Measurements from ENCODE around the gene GLI3.

The GLI3 gene

DNA sequence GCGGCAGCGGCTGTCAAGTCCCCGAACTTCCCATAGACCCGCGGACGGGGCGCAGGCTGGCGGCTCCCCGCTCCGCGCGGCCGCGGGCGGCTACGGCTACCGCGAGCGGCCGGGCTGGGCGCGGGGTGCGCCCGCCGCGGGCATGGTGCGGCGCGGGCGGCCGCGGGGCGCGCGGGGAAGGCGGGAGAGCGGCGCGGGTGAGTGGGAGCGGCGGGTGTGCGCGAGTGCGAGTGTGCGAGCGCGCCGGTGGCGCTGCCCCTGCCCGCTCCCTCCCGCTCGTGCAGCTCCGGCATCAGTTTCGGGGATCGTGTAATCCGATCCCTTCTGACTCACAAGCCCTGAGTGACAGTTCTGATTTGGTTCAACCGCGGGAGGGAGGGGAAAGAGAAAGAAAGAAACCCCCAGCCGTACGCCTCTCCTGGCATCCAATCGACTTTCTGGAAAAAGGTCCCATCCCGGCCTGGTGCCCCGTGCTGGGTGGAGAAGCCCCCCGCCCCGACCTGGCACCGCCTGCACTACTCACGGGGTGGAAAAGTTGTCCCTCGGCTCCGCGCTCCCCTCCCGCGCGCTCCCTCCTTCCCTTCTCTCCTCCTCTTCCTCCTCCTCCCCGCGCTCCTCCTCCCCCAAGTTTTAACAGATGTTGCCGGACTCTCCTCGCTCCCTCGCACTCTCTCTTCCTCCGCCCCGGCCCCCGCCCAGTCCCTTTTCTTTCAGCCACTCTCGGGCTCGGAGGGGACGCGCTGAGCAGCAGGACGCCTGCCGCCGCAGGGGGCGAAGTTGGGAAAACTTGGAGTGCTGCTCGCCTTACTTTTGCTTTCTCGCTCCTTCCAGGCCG lies at the start of gene GLI3:
Gene GLI3, minus strand, starts transcription at position 234 of the 835 bp plus-strand sequence. CDS start 13,956 bp downstream, outside the sequence.
- no peak for DNase-seq (ENCODE audit: low read depth in 3 of 3)

DNA sequence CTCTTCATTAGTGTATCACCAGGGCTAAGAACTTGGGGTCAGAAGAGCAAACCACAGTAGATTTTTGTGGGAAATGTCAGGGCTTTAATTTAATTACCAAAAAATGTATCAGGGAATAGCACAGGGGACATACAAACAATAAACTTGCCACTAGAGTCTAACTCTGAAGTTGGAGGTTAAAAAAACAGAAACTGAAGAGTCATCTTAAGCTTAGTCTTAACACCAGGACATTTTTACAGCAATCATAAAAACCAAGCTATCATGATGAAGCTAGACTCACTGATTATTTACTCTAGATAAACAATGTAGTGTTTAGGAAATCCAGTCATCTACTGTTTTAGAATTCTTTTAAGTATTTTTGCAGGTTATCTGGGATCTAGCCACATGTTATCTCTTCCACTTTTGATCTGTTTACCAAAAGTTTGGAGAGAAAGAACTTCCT lies 48.4 kb upstream of the GLI3 start:
- no peak for DNase-seq (ENCODE audit: low read depth in 3 of 3)

DNA sequence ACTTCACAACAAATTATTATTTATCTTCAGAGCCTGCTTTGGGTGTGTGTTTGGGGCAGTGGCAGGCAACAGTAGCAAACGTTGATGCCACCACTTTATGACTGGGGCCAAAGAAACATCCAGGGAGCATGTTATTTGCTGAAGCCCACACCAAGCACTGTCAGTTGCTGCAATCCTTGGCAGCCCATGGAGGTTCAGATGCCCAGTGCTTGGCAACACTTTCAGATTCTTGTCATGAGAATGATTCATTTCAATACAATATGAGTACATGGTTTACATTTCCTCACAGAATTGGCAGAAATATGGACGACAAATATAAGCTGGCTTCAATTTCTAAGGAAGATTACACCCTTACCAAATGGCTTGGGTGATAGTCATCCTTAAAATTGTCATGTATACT lies 46.5 kb upstream of the GLI3 start:
- no peak for DNase-seq (ENCODE audit: low read depth in 3 of 3)

DNA sequence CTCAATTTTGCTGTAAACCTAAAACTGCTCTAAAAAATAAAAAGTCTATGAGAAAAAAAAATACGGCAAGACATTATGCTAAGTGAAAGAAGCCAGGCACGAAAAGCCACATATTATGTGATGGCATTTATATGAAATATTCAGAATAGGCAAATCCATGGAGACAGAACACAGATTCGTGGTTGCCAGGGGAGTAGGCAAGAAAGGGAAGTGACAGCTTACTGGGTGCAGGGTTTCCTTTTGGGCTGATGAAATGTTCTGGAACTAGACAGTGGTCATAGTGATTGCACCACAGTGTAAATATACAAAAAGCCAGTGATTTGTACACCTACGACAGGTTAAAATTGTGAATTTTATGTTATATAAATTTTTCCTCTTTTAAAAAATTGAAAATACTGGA lies 41.3 kb upstream of the GLI3 start:
- DNase-seq (ENCODE audit: low read depth in 3 of 3) = no peak

DNA sequence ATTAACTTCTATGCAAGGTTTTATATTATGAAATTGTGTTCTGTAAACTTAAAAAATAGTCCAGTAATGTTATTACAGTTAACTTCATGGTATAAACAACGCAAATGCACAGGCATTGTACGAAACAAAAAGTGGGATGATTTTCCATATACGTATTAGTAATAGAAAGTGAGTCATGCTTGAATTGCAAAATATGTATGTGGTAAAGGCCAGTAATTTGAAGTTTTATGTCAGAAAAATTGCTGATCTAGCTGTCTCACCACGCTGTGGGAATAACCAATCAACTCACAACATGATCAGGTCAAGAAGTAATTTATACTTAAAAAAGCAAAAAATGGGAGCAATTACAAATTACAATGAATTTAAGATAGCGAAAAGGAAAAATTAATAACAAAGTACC lies 37.0 kb upstream of the GLI3 start:
- DNase-seq (ENCODE audit: low read depth in 3 of 3) = no peak

DNA sequence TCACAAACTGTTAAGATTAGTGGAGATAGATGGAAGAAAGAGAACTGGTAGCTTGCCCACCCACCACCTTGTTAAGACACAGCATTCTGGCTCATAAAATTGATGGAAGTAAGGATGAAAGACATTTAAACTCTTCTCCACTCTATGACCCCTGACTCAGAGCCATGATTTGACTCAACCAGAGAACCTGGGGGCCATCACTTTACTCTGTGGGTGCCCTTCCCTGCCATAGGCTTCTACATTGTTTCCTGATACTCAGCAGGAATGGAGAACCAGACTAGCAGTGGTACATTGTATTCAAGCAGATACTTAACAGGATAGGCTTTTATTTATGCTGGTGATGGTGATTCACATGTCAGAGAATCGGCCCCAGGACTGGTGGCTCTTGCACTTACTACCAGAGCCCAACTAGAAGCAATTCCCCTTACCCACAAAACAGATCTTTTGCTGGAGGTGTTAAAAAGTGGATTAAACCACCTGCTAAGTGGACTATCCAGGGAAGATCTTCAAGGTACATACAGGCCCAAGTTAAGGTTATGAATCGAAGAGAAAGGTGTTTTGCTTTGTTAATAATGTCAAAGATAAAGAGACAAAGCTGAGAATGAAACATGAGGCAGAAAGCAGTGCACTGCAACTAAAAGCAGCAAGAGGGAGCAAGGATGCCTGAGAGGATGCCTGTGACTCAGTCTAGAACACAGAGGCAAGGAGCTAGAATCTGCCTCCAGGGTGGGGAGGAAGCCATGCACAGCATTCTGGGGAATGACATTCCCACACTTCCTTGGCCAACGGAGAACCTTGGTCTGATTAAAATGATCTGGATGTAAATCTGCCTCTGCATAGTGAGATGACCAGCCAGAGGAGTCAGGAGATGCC lies 36.0 kb upstream of the GLI3 start:
- no peak for DNase-seq (ENCODE audit: low read depth in 3 of 3)

DNA sequence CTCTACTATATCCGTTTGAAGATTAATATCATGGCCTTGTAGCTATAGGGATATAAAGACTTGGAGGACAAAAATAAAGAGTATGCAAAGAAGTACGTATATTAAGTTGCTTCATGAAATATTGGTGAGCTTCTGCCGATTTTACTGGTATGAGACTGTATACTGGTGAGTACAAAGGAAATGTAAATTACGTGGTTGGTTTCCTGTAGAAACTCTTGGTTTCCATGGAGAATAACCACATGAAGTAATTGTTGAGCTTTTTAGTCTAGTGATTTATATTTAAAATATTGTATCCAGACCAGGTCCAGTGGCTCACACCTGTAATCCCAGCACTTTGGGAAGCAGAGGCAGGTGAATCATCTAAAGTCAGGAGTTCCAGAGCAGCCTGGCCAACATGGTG lies 32.2 kb upstream of the GLI3 start:
- DNase-seq (ENCODE audit: low read depth in 3 of 3) = no peak

DNA sequence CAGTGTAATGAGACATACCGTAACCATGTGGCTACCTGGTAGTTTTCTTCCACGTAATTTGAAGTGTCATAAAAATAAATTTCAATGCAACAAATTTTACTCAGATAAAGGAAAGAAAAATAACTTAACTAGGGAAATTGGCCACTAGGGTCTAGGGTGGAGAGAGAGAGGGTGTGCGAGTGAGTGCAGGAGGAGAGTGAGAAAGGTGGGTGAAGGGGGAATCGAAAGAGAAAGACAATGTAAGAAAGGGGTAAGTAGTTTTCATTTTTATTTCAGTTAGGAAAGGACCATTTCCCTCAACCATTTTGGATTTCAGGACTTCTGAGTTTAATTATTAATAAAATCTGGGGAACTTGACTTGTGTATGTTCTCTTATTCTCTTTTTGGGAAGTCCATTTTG lies 27.7 kb upstream of the GLI3 start:
- no peak for DNase-seq (ENCODE audit: low read depth in 3 of 3)

DNA sequence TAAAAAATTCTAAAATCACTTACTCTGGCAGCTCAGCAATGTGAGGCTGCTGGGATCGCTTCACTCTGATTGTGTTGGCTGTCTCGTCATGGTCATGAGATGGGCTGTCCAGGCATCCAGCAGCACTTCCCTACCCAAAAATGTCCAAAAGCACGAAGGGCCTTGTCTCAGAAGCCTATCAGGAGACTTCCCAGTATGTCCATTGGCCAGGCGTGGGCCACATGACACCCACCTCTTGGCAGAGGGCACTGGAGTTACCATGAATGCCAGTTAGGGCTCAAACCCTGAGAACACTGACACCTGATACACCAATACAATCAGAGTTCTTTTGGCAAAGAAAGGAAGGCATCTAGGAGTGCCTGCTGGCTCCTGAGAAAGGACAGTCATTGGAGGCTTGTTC lies 27.0 kb upstream of the GLI3 start:
- DNase-seq (ENCODE audit: low read depth in 3 of 3) = no peak

DNA sequence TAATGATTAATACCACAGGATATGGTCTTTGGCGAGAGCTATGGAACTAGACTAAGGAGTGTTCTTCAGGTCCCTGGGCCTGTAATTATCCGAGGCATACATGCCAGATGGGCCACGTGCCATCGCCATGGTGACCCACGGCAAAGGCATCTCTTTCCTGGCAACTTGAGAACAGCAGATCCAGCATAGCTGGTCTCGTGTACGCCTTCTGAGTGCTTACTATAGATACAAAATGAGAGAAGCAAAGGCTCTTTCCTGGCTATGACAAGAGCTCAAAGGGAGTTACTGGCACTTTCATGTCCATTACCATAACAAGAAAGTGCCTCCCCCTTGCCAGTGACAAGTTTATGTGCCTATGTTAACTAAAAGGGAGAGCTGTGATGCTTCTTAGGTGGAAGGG lies 26.0 kb upstream of the GLI3 start:
- DNase-seq (ENCODE audit: low read depth in 3 of 3) = no peak

DNA sequence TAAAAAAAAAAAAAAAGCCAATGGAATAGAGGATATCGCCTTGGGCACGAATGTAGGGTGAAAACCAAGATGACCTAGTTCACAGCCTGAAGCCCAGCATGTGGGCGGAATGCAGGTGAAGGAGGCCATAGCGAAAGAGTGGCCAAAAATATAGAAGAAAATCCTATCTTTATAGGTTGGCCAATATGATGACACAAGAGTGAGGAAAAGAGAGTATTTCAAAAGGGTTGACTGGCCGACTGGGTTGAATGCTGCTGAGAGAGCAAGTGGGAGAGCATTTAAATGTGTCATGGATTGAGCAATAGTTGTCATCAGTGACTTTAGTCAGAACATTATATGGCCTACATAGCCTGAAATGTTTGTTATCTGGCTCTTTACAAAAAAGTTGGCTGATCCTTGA lies 17.2 kb upstream of the GLI3 start:
- no peak for DNase-seq (ENCODE audit: low read depth in 3 of 3)

DNA sequence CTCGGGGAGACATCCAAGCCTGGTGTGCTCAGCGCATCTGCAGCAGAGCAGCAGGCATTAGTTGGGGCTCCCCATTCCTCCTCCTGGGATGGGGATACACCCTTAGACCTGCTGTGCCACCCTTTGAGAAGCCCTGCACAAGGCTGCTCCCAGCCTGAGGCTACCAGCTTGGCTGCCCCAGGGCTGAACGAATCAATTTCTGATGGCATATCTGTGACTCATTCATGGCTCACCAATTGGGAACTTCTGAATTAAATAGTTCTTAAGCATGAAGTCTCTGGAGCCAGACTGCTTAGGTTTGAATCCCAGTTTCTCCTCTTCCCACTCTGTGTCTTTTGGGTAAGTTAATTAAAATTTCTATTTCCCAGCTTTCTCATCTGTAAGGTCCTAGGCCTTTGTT lies 16.3 kb upstream of the GLI3 start:
- DNase-seq (ENCODE audit: low read depth in 3 of 3) = no peak

DNA sequence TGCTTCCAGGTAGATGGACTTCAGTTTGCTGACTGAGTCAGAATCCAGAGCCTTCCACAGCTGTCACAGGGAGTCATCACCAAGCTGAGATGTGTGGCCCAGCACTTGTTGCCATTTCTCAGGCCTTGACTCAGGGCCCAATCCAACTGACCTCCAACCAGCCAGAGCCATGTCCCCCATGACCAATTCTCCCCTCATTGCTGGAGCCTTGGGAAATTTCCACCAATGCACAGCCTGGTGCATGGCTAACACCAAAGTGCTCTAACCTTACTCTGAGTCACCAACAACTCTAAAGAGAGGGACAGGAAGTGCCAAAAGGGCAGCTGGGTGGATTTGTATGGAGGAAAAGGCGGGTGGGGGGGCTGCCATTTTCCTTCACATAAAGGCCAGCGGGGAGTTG lies 13.4 kb upstream of the GLI3 start:
- DNase-seq (ENCODE audit: low read depth in 3 of 3) = no peak

DNA sequence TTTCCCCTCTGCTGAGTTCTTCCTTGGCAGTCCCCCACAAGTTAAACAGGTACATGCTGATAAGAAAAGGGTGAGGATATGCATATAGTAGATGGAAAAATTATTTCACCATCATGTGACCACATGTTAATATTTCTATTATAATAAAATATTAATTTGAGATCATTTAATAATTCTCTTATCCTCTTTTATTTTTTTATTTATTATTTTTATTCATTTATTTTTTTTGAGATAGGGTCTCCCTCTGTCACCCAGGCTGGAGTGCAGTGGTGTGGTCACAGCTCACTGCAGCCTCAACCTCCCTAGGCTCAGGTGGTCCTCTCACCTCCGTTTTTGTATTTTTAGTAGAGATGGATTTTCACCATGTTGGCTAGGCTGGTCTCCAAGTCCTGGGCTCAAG lies 11.6 kb upstream of the GLI3 start:
- DNase-seq (ENCODE audit: low read depth in 3 of 3) = no peak

DNA sequence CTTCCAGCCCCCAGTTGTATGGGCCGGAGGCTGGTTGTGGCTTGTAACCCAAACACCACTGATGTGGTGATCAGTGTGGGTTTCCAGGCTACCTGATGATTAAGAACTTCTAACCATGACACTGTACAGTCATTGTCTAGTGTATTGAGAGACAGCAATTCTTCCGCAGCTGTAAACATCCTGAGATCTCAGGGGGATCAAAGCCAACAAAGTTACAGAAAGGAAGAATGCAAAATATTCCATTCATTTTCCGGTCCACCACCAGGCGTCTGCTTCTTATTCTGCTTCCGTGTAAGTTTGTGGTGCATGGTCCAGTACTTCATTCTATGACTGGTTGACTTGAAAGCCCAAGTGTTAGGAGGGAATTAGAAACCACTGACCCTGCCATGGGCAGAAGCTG lies 10.3 kb upstream of the GLI3 start:
- no peak for DNase-seq (ENCODE audit: low read depth in 3 of 3)

DNA sequence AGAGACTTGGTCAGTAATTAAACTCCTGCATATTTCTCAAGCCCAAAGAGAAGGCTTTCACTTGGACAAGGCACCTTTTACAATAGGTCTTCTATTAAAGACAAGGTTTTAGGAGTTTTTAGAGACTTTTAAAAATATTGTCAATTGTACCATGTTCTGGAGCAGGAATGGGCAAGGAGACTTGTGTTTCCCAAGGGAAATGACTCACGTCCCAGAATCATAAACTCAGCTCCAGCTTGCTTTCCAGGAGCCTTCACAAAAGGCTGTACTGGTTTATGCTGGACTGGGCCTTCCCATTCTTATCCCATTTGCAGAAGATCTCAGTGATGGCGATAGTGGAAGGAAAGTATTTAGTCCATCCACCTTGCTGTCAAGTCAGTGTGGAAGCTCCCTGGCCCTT lies 7.8 kb upstream of the GLI3 start:
- no peak for DNase-seq (ENCODE audit: low read depth in 3 of 3)

DNA sequence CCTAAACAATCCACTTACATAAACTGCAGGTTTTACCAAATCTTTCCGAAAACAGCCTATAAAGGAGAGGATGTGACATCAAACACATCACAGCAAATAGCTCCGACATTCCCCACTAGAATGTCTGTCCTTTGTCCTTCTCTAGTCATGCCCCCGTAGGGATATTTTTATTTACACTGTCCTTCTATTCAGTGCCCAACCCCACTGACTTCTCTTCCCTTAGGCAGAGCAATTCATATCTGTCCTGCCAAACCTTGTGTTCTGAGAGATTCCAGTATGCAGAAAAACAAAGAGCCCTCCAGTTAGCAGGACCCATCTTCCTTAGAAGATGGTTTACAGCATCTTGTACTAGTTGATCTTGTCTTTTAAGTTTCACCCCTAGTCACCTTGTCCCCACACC lies 5.4 kb upstream of the GLI3 start:
- no peak for DNase-seq (ENCODE audit: low read depth in 3 of 3)

DNA sequence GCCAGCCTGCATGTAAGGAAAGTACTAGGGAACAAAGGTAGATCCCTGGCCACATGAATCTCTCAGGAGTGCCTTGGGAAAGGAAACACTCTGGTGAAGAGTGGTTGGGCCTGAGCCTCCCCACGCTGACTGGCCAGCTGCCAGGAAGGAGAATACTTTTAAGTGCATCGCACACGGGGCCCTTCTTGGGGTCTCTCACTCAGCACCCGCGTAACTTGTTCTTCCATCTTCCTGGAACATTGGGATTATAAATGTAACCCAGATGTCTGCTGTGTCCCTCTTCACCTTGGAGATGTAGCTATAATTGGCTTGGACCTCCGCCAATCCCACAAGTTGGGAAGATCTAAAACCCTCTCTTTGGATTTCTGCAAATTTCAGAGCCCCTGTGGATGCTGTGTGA lies 4.4 kb upstream of the GLI3 start:
- no peak for DNase-seq (ENCODE audit: low read depth in 3 of 3)

DNA sequence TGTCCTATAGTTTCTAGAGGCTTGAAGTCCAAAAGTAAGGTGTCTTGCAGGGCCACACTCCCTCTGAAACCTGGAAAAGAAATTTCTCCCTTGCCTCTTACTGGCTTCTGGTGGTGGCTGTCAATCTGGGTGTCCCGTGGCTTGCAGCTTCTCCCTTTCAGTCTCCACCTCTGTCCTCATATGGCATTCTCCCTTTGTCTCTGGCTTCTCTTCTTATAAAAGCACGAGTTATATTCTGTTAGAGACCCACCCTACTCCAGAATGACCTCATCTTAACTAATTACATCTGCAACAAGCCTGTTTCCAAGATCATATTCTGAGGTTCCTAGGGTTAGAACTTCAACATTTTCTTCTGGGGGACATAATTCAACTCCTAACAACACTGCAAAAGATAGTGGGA lies 3.4 kb upstream of the GLI3 start:
- no peak for DNase-seq (ENCODE audit: low read depth in 3 of 3)

DNA sequence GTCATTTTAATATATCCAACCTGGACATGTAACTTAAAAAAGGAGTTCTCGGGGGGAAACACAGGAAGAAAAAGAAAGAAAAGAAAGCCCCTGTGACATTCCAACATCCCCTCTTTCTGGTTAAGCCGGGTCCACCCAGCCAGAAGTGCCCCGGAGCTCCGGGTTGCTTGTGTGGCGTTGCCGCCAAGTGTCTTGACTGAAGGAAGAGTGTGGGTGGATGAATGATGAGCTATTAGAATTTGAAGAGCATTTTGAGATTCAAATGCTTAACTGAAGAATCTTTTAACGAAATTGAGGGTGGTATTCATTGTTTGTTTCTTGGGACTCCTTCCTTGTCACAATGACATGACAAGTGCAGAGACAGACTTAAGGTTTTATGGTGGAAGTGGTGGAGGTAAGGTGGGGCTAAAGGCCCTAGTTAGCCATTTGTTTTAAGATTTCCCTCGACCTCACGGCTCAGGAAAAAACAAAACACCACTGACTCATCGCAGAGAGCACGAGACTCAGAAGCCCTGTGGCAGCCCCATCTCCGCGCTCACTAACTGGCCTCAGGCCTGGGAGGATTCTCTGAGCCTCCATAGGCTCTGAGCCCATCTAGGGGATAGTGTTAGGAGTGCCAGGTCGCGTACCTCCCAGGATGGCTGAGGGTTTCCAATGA lies 1.8 kb upstream of the GLI3 start:
- DNase-seq (ENCODE audit: low read depth in 3 of 3) = no peak

DNA sequence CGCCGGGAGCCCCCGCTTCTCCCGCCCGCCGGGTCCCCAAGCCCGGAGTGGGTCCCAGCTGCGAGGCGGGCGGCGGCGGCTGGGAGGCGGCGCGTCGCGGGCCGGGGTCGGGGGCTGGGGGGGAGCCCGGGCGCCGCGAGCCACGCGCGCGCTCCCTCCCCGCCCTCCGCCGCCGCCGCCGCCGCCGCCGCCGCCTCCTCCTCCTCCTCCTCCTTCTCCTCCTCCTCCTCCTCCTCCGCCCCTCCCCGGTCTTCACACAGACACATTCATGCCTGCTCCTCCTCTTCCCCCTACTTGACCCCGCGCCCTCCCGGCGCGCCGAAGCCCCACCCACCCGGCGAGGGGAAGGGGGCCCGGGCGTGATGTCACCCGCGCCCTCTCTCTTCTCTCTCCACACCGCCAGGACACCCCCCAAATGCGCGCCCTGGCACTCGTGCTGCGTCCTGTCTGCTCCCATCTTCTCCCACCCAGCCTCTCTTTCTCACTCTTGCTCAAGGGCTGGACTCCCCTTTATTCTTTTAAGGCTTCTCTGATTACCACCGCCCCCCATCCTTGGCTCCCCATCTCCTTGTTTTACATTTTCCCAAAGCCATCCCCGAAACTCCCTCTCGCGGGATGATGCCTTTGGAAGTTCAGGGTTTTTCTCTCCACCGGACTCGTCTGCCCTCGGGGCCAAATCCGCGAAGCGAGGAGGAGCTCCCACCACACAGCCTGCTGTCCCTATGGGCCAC lies 967 bp upstream of the GLI3 start:
- no peak for DNase-seq (ENCODE audit: low read depth in 3 of 3)
